Stimulated activated CD4-positive, alpha-beta T cell treated with anti-CD3 and anti-CD28 coated beads, Interleukin-4, amount 100 ng/mL, for 48 hours (primary cell): ENCODE data around the gene CDC37L1.

Source experiments
- DNase-seq, 2 donors: peaks; one replicate each; pipeline ENCODE4 v3.0.0-alpha.2; 2020; ENCODE audit warnings: low read depth in 2 of 2

Gene CDC37L1

GRCh38 chr9:4668604-4669003 is 10.8 kb upstream of the CDC37L1 start:
- no peak for DNase-seq

- no peak for DNase-seq
Measured at GRCh38 chr9:4669890-4670289, 9.5 kb upstream of the CDC37L1 start.

- DNase-seq = no peak
Measured at GRCh38 chr9:4670591-4670990, 8.8 kb upstream of the CDC37L1 start.

- no peak for DNase-seq
Measured at GRCh38 chr9:4671737-4672136, 7.6 kb upstream of the CDC37L1 start.

- no peak for DNase-seq
Measured at GRCh38 chr9:4674783-4675182, 4.6 kb upstream of the CDC37L1 start.

- no peak for DNase-seq
Measured at GRCh38 chr9:4677392-4677791, 2.0 kb upstream of the CDC37L1 start.

- DNase-seq = no peak
Measured at GRCh38 chr9:4678679-4679267, 596 bp upstream of the CDC37L1 start.

- DNase-seq = no peak
Measured at GRCh38 chr9:4680173-4680525, 780 bp downstream of the CDC37L1 start.

- DNase-seq = no peak
Measured at GRCh38 chr9:4680750-4681149, 1.4 kb downstream of the CDC37L1 start.

GRCh38 chr9:4684820-4685219 is 5.5 kb downstream of the CDC37L1 start:
- DNase-seq = no peak

- no peak for DNase-seq
Measured at GRCh38 chr9:4686112-4686511, 6.7 kb downstream of the CDC37L1 start.

GRCh38 chr9:4686584-4686983 is 7.2 kb downstream of the CDC37L1 start:
- no peak for DNase-seq

- DNase-seq = no peak
Measured at GRCh38 chr9:4689021-4689420, 9.7 kb downstream of the CDC37L1 start.

GRCh38 chr9:4689687-4690104 is 10.3 kb downstream of the CDC37L1 start:
- DNase-seq = peak in 1 of 2 donors; percentile 21

- no peak for DNase-seq
Measured at GRCh38 chr9:4690144-4690543, 10.8 kb downstream of the CDC37L1 start.

- no peak for DNase-seq
Measured at GRCh38 chr9:4691795-4692194, 12.4 kb downstream of the CDC37L1 start.

GRCh38 chr9:4700091-4700490 is 20.7 kb downstream of the CDC37L1 start:
- no peak for DNase-seq

- no peak for DNase-seq
Measured at GRCh38 chr9:4700932-4701331, 21.6 kb downstream of the CDC37L1 start.

GRCh38 chr9:4701526-4701925 is 22.2 kb downstream of the CDC37L1 start:
- DNase-seq = no peak

GRCh38 chr9:4704129-4704528 is 24.8 kb downstream of the CDC37L1 start:
- no peak for DNase-seq

- DNase-seq = no peak
Measured at GRCh38 chr9:4706021-4706420, 26.7 kb downstream of the CDC37L1 start.

GRCh38 chr9:4706971-4707622 is 27.7 kb downstream of the CDC37L1 start:
- DNase-seq = no peak

GRCh38 chr9:4709380-4709779 is 30.0 kb downstream of the CDC37L1 start:
- no peak for DNase-seq

- no peak for DNase-seq
Measured at GRCh38 chr9:4713849-4714248, 34.5 kb downstream of the CDC37L1 start.
